H1 (cell line): ENCODE data around the gene MAP6D1. TPM values are rescaled to one million over a fixed set of nuclear protein-coding genes. Genes with fewer than 3 reads are reported as not detected.

Source experiments
- ATF3 ChIP-seq: IDR thresholded peaks from 2 replicates; pipeline ENCODE4 v1.6.1; 2011; ENCODE audit warnings: low read depth, mild to moderate bottlenecking, low read length; ENCODE audit not compliant: insufficient read depth
- BCL11A ChIP-seq, 2 experiments: IDR thresholded peaks; one replicate each; pipeline ENCODE4 v1.6.1; 2011; ENCODE audit warnings: low read depth in 2 of 2, low read length in 2 of 2, mild to moderate bottlenecking in 2 of 2
- FOSL1 ChIP-seq: IDR thresholded peaks from 2 replicates; pipeline ENCODE4 v1.6.1; 2011; ENCODE audit warnings: mild to moderate bottlenecking, low read depth, low read length, moderate library complexity; ENCODE audit not compliant: insufficient read depth
- KDM5A ChIP-seq: fragments of 200-600 bp; IDR thresholded peaks from 2 replicates; pipeline ENCODE4 v1.7.1; 2012; ENCODE audit warnings: mild to moderate bottlenecking, low read length, inconsistent platforms, mixed read lengths
- PHF8 ChIP-seq: fragments of 200-600 bp; sonication (generic); conservative IDR thresholded peaks from 2 replicates; pipeline ENCODE4 v1.7.1; 2012; ENCODE audit warnings: low read depth, mild to moderate bottlenecking, inconsistent platforms, low read length, moderate library complexity
- POLR2AphosphoS5 ChIP-seq: IDR thresholded peaks from 2 replicates; pipeline ENCODE4 v1.6.1; 2011; ENCODE audit warnings: low read depth, low read length
- SIRT6 ChIP-seq: IDR thresholded peaks from one replicate; pipeline ENCODE4 v1.7.1; 2012; ENCODE audit warnings: low read length, inconsistent platforms
- SRF ChIP-seq: IDR thresholded peaks from 2 replicates; pipeline ENCODE4 v1.6.1; 2011; ENCODE audit warnings: mild to moderate bottlenecking, low read depth, low read length, moderate library complexity
- TAF1 ChIP-seq: IDR thresholded peaks from 2 replicates; pipeline ENCODE4 v1.6.1; 2011; ENCODE audit warnings: mild to moderate bottlenecking, low read depth, low read length
- YY1 ChIP-seq: IDR thresholded peaks from 2 replicates; pipeline ENCODE4 v1.6.1; 2011; ENCODE audit warnings: low read depth, mild to moderate bottlenecking, low read length
- polyA plus RNA-seq, 7 experiments: library from polyadenylated mRNA; depleted of rRNA in 3 of 7; stranded (reverse) in 5 of 7; unstranded in 2 of 7; fragments of >200 nt in 5 of 7; fragments of 200-250 nt in 2 of 7; gene quantifications; 1 replicate in 5 of 7; 2 replicates in 1 of 7; 4 replicates in 1 of 7; pipeline versions ENCODE4 v1.2.1 to v1.2.3, GENCODE V29; 2011 to 2013; ENCODE audit warnings: missing spikeins in 2 of 7, mixed read lengths in 2 of 7
- total RNA-seq: library from RNA; stranded (reverse); fragmentation: NEBNext Ultra II Directional; extraction: Animal tissue kit (Norgen Biotek cat#: 25700); gene quantifications from 2 replicates; pipeline ENCODE4 v1.2.1, GENCODE V29; 2021

MAP6D1 gene
- total and polyA plus RNA-seq, 2 of the 8 experiments (the other 6 are each of a cell fraction or from before 2014, with no cell fraction given) = 4.8 to 5.2 TPM

- no peak for TF ChIP-seq SIRT6
- TF ChIP-seq KDM5A = no peak
- no peak for TF ChIP-seq POLR2AphosphoS5
- TF ChIP-seq YY1 = no peak
- TF ChIP-seq ATF3 = no peak
- no peak for TF ChIP-seq BCL11A (IDR thresholded peaks at IDR 0.05; ENCODE audit: low read depth in 2 of 2, low read length in 2 of 2)
- no peak for TF ChIP-seq PHF8
- no peak for TF ChIP-seq FOSL1
- no peak for TF ChIP-seq SRF
- no peak for TF ChIP-seq TAF1
These were observed 14.4 kb upstream of the MAP6D1 start (continued) for GRCh38 chr3:183839751-183840150.
